Measurements from ENCODE around the gene KIAA1143.

Gene KIAA1143
- total RNA-seq = 57.9 to 77.2 (median 65.8) reads per million in 4 experiments

- peak; percentile 93 for DNase-seq
Measured at GRCh38 chr3:44761424-44762169, at the start of gene KIAA1143, which contains the start of gene KIF15. Gene KIAA1143, minus strand, starts transcription at chr3:44761619. Its CDS starts 17 bp downstream, at chr3:44761602. Gene KIF15, plus strand, starts transcription at chr3:44761794. Its CDS starts 72 bp downstream, at chr3:44761866.

GRCh38 chr3:44805960-44806359 is 44.5 kb upstream of the KIAA1143 start:
- DNase-seq = no peak

- DNase-seq = no peak
Measured at GRCh38 chr3:44803298-44803697, 41.9 kb upstream of the KIAA1143 start.

- DNase-seq = no peak
Measured at GRCh38 chr3:44802011-44802410, 40.6 kb upstream of the KIAA1143 start.

GRCh38 chr3:44795197-44795596 is 33.8 kb upstream of the KIAA1143 start:
- no peak for DNase-seq

- DNase-seq = no peak
Measured at GRCh38 chr3:44782891-44783290, 21.5 kb upstream of the KIAA1143 start.

GRCh38 chr3:44772099-44772442 is 10.7 kb upstream of the KIAA1143 start:
- DNase-seq = no peak

GRCh38 chr3:44771424-44772098 is 10.1 kb upstream of the KIAA1143 start:
- no peak for DNase-seq

GRCh38 chr3:44764248-44764647 is 2.8 kb upstream of the KIAA1143 start:
- no peak for DNase-seq

- DNase-seq = no peak
Measured at GRCh38 chr3:44762690-44763089, 1.3 kb upstream of the KIAA1143 start.

- no peak for DNase-seq
Measured at GRCh38 chr3:44762170-44762677, 805 bp upstream of the KIAA1143 start.

GRCh38 chr3:44761101-44761423 is 357 bp downstream of the KIAA1143 start:
- DNase-seq = no peak

GRCh38 chr3:44734646-44735168 is 26.7 kb downstream of the KIAA1143 start:
- DNase-seq = no peak

- DNase-seq = peak; percentile 65
Measured at GRCh38 chr3:44729384-44729910, 32.0 kb downstream of the KIAA1143 start, which contains the start of gene ZNF501. Gene ZNF501, plus strand, starts transcription at chr3:44729635. Its CDS starts 4,787 bp downstream, at chr3:44734422.

- no peak for DNase-seq
Measured at GRCh38 chr3:44722103-44722401, 39.4 kb downstream of the KIAA1143 start.

GRCh38 chr3:44721231-44722102 is 40.0 kb downstream of the KIAA1143 start:
- DNase-seq = no peak

GRCh38 chr3:44712455-44713075 is 48.9 kb downstream of the KIAA1143 start, which contains the start of gene ZNF502:
Gene ZNF502, plus strand, starts transcription at chr3:44712660. Its CDS starts 7,602 bp downstream, at chr3:44720262.
- peak; percentile 17 for DNase-seq

All from effector CD8-positive, alpha-beta T cell (primary cell).